Heart left ventricle (tissue), 13 donors: Measurements from ENCODE around the gene UBE2E2.

ENCODE experiments used
- POLR2A ChIP-seq, 2 donors: fragments of 450-650 bp; IDR thresholded peaks; one replicate each; pipeline ENCODE4 v1.6.1; 2017; ENCODE audit warnings: antibody characterized with exemption in 2 of 2, mild to moderate bottlenecking in 2 of 2, moderate library complexity in 2 of 2
- TF ChIP-seq, protein P1 (sequence below), 12 donors: fragments of 200-600 bp; sonication (generic) in 4 of 12; IDR thresholded peaks; one replicate each; pipeline versions ENCODE4 v1.5.0 to v1.8.0; 2018 to 2022; ENCODE audit warnings: antibody characterized with exemption in 12 of 12, mild to moderate bottlenecking in 5 of 12
- donor health status: ischemic (EF 13 %, LVEDD 7.1; RV severe dilation, severe dysfunction).
- donor health status: DM: no; HTN: yes; CAD: no.
- donor health status: DM: no; HTN: no; CAD: no.
- donor health status: ischemic (EF 25% LVEDD 6.9; RV normal size, moderate dysfunction).
- donor health status: ischemic (EF 25% LVEDD 5.7; RV mildly dilated, moderate dysfunction).
- donor health status: ischemic (EF 35%, LVEDD 5.7; RV mildly dilated, moderate dysfunction).
- donor health status: nonischemic (EF 11% LVEDD 7.7; RV severe dilation, severe dysfunction).
- donor health status: DM: yes; HTN: yes; CAD: no.
- donor health status: PGD.
- donor health status: ischemic (EF 29% LVEDD 5.4; RV normal size, mild dysfunction).
- donor health status: nonischemic (EF 23%, LVEDD 6.1; RV moderate dilation, normal function).

DNA sequence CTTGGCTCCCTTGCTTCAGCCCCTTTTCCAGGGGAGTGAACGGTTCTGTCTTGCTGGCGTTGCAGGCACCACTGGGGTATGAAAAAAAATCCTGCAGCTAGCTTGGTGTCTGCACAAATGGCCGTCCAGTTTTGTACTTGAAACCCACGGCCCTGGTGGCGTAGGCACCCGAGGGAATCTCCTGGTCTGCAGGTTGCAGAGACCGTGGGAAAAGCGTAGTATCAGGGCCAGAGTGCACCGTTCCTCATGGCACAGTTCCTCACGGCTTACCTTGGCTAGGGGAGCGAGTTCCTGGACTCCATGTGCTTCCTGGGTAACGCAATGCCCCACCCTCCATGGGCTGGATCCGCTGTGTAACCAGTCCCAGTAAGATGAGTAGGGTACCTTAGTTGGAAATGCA lies 214.9 kb downstream of the UBE2E2 start:
- TF ChIP-seq, protein P1, sequence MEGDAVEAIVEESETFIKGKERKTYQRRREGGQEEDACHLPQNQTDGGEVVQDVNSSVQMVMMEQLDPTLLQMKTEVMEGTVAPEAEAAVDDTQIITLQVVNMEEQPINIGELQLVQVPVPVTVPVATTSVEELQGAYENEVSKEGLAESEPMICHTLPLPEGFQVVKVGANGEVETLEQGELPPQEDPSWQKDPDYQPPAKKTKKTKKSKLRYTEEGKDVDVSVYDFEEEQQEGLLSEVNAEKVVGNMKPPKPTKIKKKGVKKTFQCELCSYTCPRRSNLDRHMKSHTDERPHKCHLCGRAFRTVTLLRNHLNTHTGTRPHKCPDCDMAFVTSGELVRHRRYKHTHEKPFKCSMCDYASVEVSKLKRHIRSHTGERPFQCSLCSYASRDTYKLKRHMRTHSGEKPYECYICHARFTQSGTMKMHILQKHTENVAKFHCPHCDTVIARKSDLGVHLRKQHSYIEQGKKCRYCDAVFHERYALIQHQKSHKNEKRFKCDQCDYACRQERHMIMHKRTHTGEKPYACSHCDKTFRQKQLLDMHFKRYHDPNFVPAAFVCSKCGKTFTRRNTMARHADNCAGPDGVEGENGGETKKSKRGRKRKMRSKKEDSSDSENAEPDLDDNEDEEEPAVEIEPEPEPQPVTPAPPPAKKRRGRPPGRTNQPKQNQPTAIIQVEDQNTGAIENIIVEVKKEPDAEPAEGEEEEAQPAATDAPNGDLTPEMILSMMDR (IDR thresholded peaks at IDR 0.05): no peak
- no peak for TF ChIP-seq POLR2A (IDR thresholded peaks at IDR 0.05)
